ENCODE data around the gene KLK12. TPM values are rescaled to one million over a fixed set of nuclear protein-coding genes. Genes with fewer than 3 reads are reported as not detected.

The KLK12 gene
- total and polyA plus RNA-seq, 9 donors, result not detected

DNA sequence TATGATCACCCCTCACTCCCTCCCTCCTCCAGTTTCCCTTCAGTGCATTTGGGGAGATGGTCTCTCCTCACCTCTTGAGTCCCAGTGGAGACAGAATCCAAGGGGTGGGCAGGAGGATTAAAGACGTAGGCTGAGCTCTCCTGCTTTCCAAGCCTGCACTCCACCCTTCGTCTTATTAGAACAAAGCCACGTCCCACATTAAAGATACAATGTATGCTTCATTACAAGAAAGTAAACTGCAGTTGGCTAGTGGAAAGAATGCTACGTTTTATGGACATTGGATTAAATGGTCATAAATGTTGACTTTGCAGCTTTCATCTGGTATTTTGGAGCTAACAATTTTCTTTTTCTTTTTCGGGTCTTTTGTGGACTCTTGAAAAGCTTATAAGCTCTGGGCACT is 6.9 kb downstream of the KLK12 start:
- DNase-seq, result no peak
- no peaks in the 10 kb centered on the region for H3K9me3 ChIP-seq
- peaks cover 9% of the 10 kb centered on the region for H3K4me1 ChIP-seq (ENCODE audit: insufficient read depth)
- H3K27ac ChIP-seq, result no peak overlapping the region
- no peaks in the 10 kb centered on the region for H3K36me3 ChIP-seq
- no peaks in the 10 kb centered on the region for H3K27me3 ChIP-seq
- 56 to 63% (median 61%) methylated on average over 5 of the region's 5 CpGs for WGBS, 3 donors
- intact Hi-C loops (cut with DNase I), result no loop called here
- no peak overlapping the region for H3K4me3 ChIP-seq
- TF ChIP-seq EP300 (IDR thresholded peaks at IDR 0.05), result no peak
- TF ChIP-seq, protein P1, sequence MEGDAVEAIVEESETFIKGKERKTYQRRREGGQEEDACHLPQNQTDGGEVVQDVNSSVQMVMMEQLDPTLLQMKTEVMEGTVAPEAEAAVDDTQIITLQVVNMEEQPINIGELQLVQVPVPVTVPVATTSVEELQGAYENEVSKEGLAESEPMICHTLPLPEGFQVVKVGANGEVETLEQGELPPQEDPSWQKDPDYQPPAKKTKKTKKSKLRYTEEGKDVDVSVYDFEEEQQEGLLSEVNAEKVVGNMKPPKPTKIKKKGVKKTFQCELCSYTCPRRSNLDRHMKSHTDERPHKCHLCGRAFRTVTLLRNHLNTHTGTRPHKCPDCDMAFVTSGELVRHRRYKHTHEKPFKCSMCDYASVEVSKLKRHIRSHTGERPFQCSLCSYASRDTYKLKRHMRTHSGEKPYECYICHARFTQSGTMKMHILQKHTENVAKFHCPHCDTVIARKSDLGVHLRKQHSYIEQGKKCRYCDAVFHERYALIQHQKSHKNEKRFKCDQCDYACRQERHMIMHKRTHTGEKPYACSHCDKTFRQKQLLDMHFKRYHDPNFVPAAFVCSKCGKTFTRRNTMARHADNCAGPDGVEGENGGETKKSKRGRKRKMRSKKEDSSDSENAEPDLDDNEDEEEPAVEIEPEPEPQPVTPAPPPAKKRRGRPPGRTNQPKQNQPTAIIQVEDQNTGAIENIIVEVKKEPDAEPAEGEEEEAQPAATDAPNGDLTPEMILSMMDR (IDR thresholded peaks at IDR 0.05), result no peak
- TF ChIP-seq POLR2A (IDR thresholded peaks at IDR 0.05), result no peak

DNA sequence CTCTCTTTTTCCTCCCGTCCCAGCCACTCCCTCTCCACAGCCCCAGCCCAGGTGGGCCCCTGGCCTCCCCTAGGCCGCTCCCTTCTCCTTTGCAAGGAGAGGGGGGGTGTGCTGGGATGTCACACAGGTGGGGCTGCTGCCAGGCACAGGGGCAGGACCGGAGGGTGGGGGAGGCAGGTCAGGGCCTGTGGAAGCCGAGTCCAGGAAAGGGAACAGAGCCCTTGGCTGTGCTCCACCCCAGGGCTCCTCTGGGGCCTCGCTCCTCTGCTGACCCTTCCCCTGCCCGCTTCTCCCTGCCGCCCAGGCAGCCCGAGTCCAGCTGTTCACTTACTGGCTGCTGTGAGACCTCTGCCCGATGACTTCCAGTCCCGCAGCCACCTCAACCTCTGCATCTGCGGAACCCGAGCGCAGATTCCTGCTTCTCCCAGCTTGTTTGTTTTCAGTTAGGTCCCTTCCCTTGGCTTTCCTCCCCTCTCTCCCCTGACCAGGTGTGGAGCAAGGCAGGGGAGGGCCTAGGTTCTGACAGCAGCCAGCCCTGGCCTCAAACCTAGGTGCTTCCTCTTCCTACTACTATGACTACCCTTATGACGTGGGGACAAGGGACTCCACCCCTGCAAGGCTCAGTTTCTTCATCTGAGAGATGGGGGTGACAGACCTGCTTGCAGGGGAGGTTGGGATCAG is 7.5 kb downstream of the KLK12 start:
- intact Hi-C loops (cut with DNase I), result no loop called here
- H3K4me3 ChIP-seq, result no peak overlapping the region
- 29 to 39% (median 31%) methylated on average over 14 of the region's 14 CpGs for WGBS, 3 donors

DNA sequence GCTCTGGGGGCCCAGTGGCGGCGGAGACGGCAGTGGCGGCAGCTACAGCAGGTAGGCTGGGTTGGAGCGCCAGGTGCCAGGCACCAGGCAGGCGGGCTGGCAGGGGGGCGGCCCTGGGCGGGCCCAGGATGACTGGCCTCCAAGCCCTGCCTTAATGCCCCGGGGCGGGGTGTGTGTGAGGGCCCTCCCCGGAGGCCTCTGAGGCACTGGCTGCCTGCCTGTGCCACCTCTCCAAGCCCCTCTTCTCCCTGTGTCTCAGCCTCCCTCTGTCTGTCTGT is 8.3 kb downstream of the KLK12 start, which contains the start of gene KLK11:
KLK11 (minus strand) TSS at position 63 of the 278 bp plus-strand sequence. CDS start 985 bp downstream, outside the sequence.
- Histone ChIP-seq H3K36me3 (no peaks in the 10 kb centered on the region), H3K27ac (peak within 1 kb of the TSS in 1 of 2 donors; percentile 29), H3K4me3 (no peak within 1 kb of the TSS), H3K4me1 (ENCODE audit: insufficient read depth) (peaks cover 9% of the 10 kb centered on the region), H3K27me3 (no peaks in the 10 kb centered on the region), H3K9me3 (no peaks in the 10 kb centered on the region)
- peak in 2 of 5 donors; percentile 33 to 47 for DNase-seq
- WGBS, 3 donors, result 77 to 82% (median 78%) methylated on average over 11 of the region's 11 CpGs
- intact Hi-C loops (cut with DNase I), result no loop called here
- TF ChIP-seq, protein P1 (IDR thresholded peaks at IDR 0.05), result no peak
- TF ChIP-seq POLR2A (IDR thresholded peaks at IDR 0.05) (no peak), EP300 (IDR thresholded peaks at IDR 0.05) (no peak)

More for the DNA sequence above, 7.5 kb downstream of the KLK12 start:
- Histone ChIP-seq H3K36me3 (no peaks in the 10 kb centered on the region), H3K27me3 (no peaks in the 10 kb centered on the region), H3K4me1 (ENCODE audit: insufficient read depth) (peaks cover 9% of the 10 kb centered on the region), H3K27ac (peak overlapping the region in 1 of 2 donors; percentile 14), H3K9me3 (no peaks in the 10 kb centered on the region)
- TF ChIP-seq EP300 (IDR thresholded peaks at IDR 0.05) (no peak), POLR2A (IDR thresholded peaks at IDR 0.05) (no peak)
- TF ChIP-seq, protein P1 (IDR thresholded peaks at IDR 0.05), result no peak
- peak in 1 of 5 donors; percentile 45 for DNase-seq

DNA sequence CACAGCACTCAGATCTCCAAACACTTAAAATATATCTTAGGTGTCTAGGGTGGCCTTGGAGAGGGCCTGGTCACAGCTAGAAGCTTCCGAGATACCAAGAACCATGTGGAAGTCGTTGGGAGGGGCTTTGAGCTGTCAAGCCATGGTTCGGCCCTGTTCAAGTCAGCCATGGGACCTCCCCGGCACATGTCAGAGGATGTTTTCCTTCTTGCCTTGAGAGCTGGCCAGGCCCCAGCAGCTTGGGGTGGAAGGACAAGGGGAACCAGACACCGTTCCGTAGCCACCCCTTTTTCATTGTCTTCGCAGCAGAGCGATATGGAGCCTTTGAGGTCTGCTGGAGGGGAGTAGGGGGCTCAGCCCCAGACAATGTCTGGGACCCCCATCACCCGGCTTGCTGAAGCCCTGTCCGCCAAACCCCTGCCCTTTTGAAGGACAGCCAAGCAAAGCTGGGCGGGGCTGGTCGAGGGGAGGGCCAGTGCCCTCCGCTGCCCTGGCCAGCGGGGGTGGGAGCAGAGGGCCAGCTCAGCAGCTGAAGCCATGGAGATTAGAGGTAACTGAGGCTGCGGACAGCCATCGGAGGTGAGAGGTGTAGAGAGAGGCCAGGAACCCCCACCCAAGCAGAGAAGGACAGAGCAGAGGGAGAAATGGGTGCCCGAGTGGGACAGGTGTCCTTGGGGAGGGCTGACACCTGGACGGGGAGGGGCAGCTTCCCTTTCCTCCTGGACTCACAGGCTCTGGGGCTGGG is 8.8 kb downstream of the KLK12 start:
- peaks cover 9% of the 10 kb centered on the region for H3K4me1 ChIP-seq (ENCODE audit: insufficient read depth)
- H3K4me3 ChIP-seq, result no peak overlapping the region
- peak; percentile 54 to 77 (median 66) for DNase-seq
- H3K9me3 ChIP-seq, result no peaks in the 10 kb centered on the region
- 20 to 31% (median 30%) methylated on average over 18 of the region's 18 CpGs for WGBS, 3 donors
- no peak for TF ChIP-seq EP300 (IDR thresholded peaks at IDR 0.05)
- TF ChIP-seq POLR2A (IDR thresholded peaks at IDR 0.05), result no peak
- TF ChIP-seq, protein P1 (IDR thresholded peaks at IDR 0.05), result no peak
- H3K27ac ChIP-seq, result peak overlapping the region in 1 of 2 donors; percentile 29
- intact Hi-C loops (cut with DNase I), result no loop called here
- no peaks in the 10 kb centered on the region for H3K27me3 ChIP-seq
- H3K36me3 ChIP-seq, result no peaks in the 10 kb centered on the region

Measured in ovary (tissue), 9 donors.